SK-N-SH (cell line): ENCODE results near the gene TTC9. TPM values are rescaled to one million over a fixed set of nuclear protein-coding genes. Genes with fewer than 3 reads are reported as not detected.
A peak's percentile ranks its signal among the peaks of the same experiment; 100 is the strongest.

Experiments used
- CTCF ChIA-PET: fragments of 300-600, 350-600 bp; formaldehyde crosslinking; extraction: SDS; loops from one replicate; lab custom pipeline; 2021; lab: Yijun Ruan, JAX
- POLR2A ChIA-PET: fragments of 350-600 bp; sonication (Branson Sonifier 250); formaldehyde crosslinking; extraction: SDS; loops from one replicate; lab custom pipeline; 2020; ENCODE audit warnings: antibody characterized with exemption, inconsistent platforms; lab: Yijun Ruan, JAX
- DNase-seq: peaks from one replicate; pipeline ENCODE4 v3.0.0; 2012
- H2AFZ ChIP-seq: fragments of 200-600 bp; sonication (generic); 2 replicates; pipeline ENCODE4 v1.8.1; 2016; ENCODE audit warnings: antibody characterized with exemption, mild to moderate bottlenecking, low read depth
- H3F3A ChIP-seq: fragments of 200-600 bp; sonication (generic); replicated peaks from 2 replicates; pipeline ENCODE3; 2016; ENCODE audit warnings: antibody characterized with exemption, mild to moderate bottlenecking; ENCODE audit not compliant: insufficient read depth
- H3K27ac ChIP-seq, 2 experiments: fragments of 200-500 bp in 1 of 2; fragments of 200-600 bp in 1 of 2; sonication (Bioruptor generic) in 1 of 2; sonication (generic), shearing (Covaris generic) in 1 of 2; 2 replicates each; pipeline versions ENCODE4 v1.5.1 to v1.6.1; 2014 to 2016; ENCODE audit warnings: low read depth in 2 of 2, inconsistent platforms in 1 of 2, low read length in 1 of 2, mild to moderate bottlenecking in 1 of 2, mixed read lengths in 1 of 2
- H3K27me3 ChIP-seq: fragments of 200-600 bp; sonication (generic), shearing (Covaris generic); 2 replicates; pipeline ENCODE4 v1.6.1; 2016; ENCODE audit warnings: mixed run types; ENCODE audit not compliant: insufficient read depth
- H3K36me3 ChIP-seq, 2 experiments: fragments of 200-500 bp in 1 of 2; fragments of 200-600 bp in 1 of 2; sonication (Bioruptor generic) in 1 of 2; sonication (generic) in 1 of 2; replicated peaks in 1 of 2; 2 replicates each; pipeline versions ENCODE3 to v1.5.1; 2014 to 2016; ENCODE audit warnings: low read length in 1 of 2, mild to moderate bottlenecking in 1 of 2; ENCODE audit not compliant: insufficient read depth in 2 of 2, control insufficient read depth in 1 of 2
- H3K4me1 ChIP-seq, 2 experiments: fragments of 200-500 bp in 1 of 2; fragments of 200-600 bp in 1 of 2; sonication (Bioruptor generic) in 1 of 2; sonication (generic), shearing (Covaris generic) in 1 of 2; 2 replicates each; pipeline versions ENCODE4 v1.5.1 to v1.6.1; 2014 to 2016; ENCODE audit warnings: low read depth in 1 of 2, low read length in 1 of 2, mixed run types in 1 of 2; ENCODE audit not compliant: insufficient read depth in 2 of 2, control insufficient read depth in 1 of 2
- H3K4me2 ChIP-seq: fragments of 200-600 bp; sonication (generic), shearing (Covaris generic); 2 replicates; pipeline ENCODE4 v1.6.1; 2017; ENCODE audit warnings: mixed run types
- H3K4me3 ChIP-seq, 2 experiments: fragments of 200-500 bp in 1 of 2; fragments of 200-600 bp in 1 of 2; sonication (Bioruptor generic) in 1 of 2; sonication (generic), shearing (Covaris generic) in 1 of 2; 2 replicates each; pipeline versions ENCODE4 v1.5.1 to v1.8.1; 2014 to 2016; ENCODE audit warnings: low read depth in 2 of 2, inconsistent platforms in 1 of 2, low read length in 1 of 2, mild to moderate bottlenecking in 1 of 2, mixed read lengths in 1 of 2, moderate library complexity in 1 of 2
- H3K79me2 ChIP-seq: fragments of 200-600 bp; sonication (generic); 2 replicates; pipeline ENCODE4 v1.8.1; 2017; ENCODE audit warnings: mild to moderate bottlenecking; ENCODE audit not compliant: insufficient read depth
- H3K9ac ChIP-seq: fragments of 200-600 bp; sonication (generic); 2 replicates; pipeline ENCODE4 v1.6.1; 2017; ENCODE audit warnings: mixed run types
- H3K9me2 ChIP-seq: fragments of 200-600 bp; sonication (generic); 2 replicates; pipeline ENCODE4 v1.6.1; 2017; ENCODE audit warnings: mixed run types
- H3K9me3 ChIP-seq: fragments of 200-600 bp; sonication (generic); 2 replicates; pipeline ENCODE4 v1.6.1; 2017; ENCODE audit warnings: mixed run types, mild to moderate bottlenecking, moderate library complexity
- H4K20me1 ChIP-seq: fragments of 200-600 bp; sonication (generic); 2 replicates; pipeline ENCODE4 v1.6.1; 2017; ENCODE audit warnings: mild to moderate bottlenecking, mixed run types; ENCODE audit not compliant: insufficient read depth
- POLR2AphosphoS5 ChIP-seq: IDR thresholded peaks from 2 replicates; pipeline ENCODE4 v1.6.1; 2012; ENCODE audit warnings: low read depth, low read length
- RAD21 ChIP-seq: IDR thresholded peaks from 2 replicates; pipeline ENCODE4 v1.6.1; 2012; ENCODE audit warnings: mild to moderate bottlenecking, low read length
- SMC3 ChIP-seq: IDR thresholded peaks from 2 replicates; pipeline ENCODE4 v1.6.1; 2012; ENCODE audit warnings: low read depth, low read length, improper control_type of control experiment
- TCF12 ChIP-seq: IDR thresholded peaks from 2 replicates; pipeline ENCODE4 v1.4.0; 2012
- YY1 ChIP-seq: IDR thresholded peaks from 2 replicates; pipeline ENCODE4 v1.4.0; 2012; ENCODE audit warnings: low read depth, mild to moderate bottlenecking
- WGBS: methylation state at CpG from one replicate; pipeline ENCODE4 v1.1.6; 2017; ENCODE audit warnings: low lambda C conversion rate; 5-methylcytosine and 5-hydroxymethylcytosine counted together
- polyA plus RNA-seq, 3 experiments: library from polyadenylated mRNA; depleted of rRNA; stranded (reverse); fragments of >200 nt; gene quantifications; 2 replicates each; pipeline ENCODE4 v1.2.3, GENCODE V29; 2012
- TF ChIP-seq, protein P1 (sequence below): fragments of 150-350 bp; IDR thresholded peaks from 2 replicates; pipeline ENCODE4 v1.6.1; 2017; ENCODE audit warnings: antibody characterized with exemption, low read length, low read depth, borderline replicate concordance
- TF ChIP-seq, protein P2 (sequence below): fragments of 150-350 bp; IDR thresholded peaks from 2 replicates; pipeline ENCODE4 v1.6.1; 2016; ENCODE audit warnings: mild to moderate bottlenecking, low read depth, low read length
- TF ChIP-seq, protein P3 (sequence below): fragments of 200-600 bp; sonication (generic); IDR thresholded peaks from 2 replicates; pipeline ENCODE4 v1.6.1; 2017; ENCODE audit warnings: antibody characterized with exemption, mild to moderate bottlenecking, moderate library complexity

TTC9 gene
- polyA plus RNA-seq, 1 of the 3 experiments (the other 2 are of a cell fraction): 0.33 TPM

DNA sequence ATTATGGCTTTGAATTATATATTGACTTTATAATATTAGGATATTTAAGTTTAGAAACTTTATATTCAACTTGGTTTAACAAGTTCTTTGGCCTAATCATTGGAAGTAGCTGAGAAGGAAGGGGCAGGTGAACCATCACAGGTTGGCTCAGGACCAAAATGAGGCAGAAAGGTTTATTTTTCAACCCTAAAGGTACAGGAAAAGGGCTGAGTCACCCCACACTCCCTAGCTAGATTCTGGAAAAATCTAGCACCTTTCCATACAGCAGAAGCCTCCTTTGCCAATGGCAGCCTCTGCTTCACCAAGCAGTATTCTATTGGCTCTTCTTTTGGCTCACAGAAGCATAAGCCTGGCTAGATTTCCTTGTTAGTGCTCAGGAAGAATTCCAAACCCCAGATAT lies 22.0 kb upstream of the TTC9 start:
- DNase-seq: no peak
- POLR2A ChIA-PET: no interaction called here
- no peaks in the 10 kb centered on the region for H3K36me3 ChIP-seq
- H3F3A ChIP-seq: no peaks in the 10 kb centered on the region
- H3K9ac ChIP-seq: no peak overlapping the region
- CTCF ChIA-PET: interaction anchor here (1.2 to 3.2 kb wide), 2 partner anchors 11 to 198 kb away, joined by 3 to 15 read pairs; no protein-coding TSS in a partner anchor
- H3K9me3 ChIP-seq: no peaks in the 10 kb centered on the region
- H3K4me3 ChIP-seq: no peak overlapping the region
- TF ChIP-seq, protein P1, sequence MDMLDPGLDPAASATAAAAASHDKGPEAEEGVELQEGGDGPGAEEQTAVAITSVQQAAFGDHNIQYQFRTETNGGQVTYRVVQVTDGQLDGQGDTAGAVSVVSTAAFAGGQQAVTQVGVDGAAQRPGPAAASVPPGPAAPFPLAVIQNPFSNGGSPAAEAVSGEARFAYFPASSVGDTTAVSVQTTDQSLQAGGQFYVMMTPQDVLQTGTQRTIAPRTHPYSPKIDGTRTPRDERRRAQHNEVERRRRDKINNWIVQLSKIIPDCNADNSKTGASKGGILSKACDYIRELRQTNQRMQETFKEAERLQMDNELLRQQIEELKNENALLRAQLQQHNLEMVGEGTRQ: no peak
- TF ChIP-seq SMC3 (no peak), YY1 (no peak), TCF12 (no peak), POLR2AphosphoS5 (no peak)
- TF ChIP-seq, protein P2, sequence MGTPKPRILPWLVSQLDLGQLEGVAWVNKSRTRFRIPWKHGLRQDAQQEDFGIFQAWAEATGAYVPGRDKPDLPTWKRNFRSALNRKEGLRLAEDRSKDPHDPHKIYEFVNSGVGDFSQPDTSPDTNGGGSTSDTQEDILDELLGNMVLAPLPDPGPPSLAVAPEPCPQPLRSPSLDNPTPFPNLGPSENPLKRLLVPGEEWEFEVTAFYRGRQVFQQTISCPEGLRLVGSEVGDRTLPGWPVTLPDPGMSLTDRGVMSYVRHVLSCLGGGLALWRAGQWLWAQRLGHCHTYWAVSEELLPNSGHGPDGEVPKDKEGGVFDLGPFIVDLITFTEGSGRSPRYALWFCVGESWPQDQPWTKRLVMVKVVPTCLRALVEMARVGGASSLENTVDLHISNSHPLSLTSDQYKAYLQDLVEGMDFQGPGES: no peak
- H3K4me1 ChIP-seq: no peaks in the 10 kb centered on the region
- no peaks in the 10 kb centered on the region for H4K20me1 ChIP-seq
- H3K9me2 ChIP-seq: no peaks in the 10 kb centered on the region
- no peak overlapping the region for H3K27ac ChIP-seq
- no peaks in the 10 kb centered on the region for H3K27me3 ChIP-seq
- no peak overlapping the region for H3K4me2 ChIP-seq
- no peaks in the 10 kb centered on the region for H3K79me2 ChIP-seq
- no peak overlapping the region for H2AFZ ChIP-seq

DNA sequence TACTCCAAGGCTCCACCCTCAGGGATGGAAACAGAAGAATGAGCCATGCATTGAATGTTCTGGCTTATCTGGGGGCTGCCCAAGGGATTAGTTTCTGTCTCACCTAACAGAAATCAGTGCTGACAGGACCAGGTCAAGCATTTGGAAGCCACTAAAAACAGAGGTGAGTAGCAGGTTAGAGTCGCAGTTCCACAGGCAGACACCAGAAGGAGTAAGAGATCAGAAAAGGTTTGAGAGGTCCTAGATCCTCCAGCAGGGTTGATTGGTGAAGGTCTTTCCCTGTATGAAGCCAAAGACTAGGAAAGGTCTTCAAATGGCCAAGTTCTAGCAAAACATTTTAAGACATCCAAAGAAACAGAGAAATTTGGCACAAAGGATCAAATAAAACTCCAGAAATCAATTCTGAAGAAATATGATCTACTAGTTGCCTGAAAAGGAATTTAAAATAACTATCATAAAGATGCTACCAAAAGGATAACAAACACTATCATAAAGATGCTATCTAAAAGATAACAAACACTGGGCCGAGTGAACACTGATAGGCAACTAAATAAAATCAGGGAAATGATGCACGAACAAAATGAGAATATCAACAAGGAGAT lies 19.5 kb upstream of the TTC9 start:
- no peak overlapping the region for H2AFZ ChIP-seq
- TF ChIP-seq SMC3 (peak; percentile 79), RAD21 (peak; percentile 84)
- TF ChIP-seq, protein P3, sequence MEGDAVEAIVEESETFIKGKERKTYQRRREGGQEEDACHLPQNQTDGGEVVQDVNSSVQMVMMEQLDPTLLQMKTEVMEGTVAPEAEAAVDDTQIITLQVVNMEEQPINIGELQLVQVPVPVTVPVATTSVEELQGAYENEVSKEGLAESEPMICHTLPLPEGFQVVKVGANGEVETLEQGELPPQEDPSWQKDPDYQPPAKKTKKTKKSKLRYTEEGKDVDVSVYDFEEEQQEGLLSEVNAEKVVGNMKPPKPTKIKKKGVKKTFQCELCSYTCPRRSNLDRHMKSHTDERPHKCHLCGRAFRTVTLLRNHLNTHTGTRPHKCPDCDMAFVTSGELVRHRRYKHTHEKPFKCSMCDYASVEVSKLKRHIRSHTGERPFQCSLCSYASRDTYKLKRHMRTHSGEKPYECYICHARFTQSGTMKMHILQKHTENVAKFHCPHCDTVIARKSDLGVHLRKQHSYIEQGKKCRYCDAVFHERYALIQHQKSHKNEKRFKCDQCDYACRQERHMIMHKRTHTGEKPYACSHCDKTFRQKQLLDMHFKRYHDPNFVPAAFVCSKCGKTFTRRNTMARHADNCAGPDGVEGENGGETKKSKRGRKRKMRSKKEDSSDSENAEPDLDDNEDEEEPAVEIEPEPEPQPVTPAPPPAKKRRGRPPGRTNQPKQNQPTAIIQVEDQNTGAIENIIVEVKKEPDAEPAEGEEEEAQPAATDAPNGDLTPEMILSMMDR: peak; percentile 62
- TF ChIP-seq, protein P1: no peak
- TF ChIP-seq, all 33 proteins: peak for 3
- H3K4me1 ChIP-seq: no peaks in the 10 kb centered on the region
- no peak overlapping the region for H3K27ac ChIP-seq
- no peaks in the 10 kb centered on the region for H3K79me2 ChIP-seq
- no peaks in the 10 kb centered on the region for H3F3A ChIP-seq
- no peaks in the 10 kb centered on the region for H3K27me3 ChIP-seq
- DNase-seq: peak; percentile 56
- H3K4me3 ChIP-seq: no peak overlapping the region
- H3K9me3 ChIP-seq: peaks cover 7% of the 10 kb centered on the region; the same call in 1 of the 2 replicates
- no peaks in the 10 kb centered on the region for H4K20me1 ChIP-seq
- ChIA-PET CTCF (interaction anchor here (0.9 to 3.9 kb wide), 10 partner anchors 9 to 199 kb away, joined by 3 to 39 read pairs (median 6); partner anchors contain the start of gene TTC9), POLR2A (no interaction called here)
- H3K9me2 ChIP-seq: no peaks in the 10 kb centered on the region
- H3K36me3 ChIP-seq: no peaks in the 10 kb centered on the region
- 3% methylated on average over 3 of the region's 3 CpGs for WGBS
- H3K4me2 ChIP-seq: no peak overlapping the region
- no peak overlapping the region for H3K9ac ChIP-seq
